T-cell (primary cell): Measurements from ENCODE around the gene EFNB1. TPM values are rescaled to one million over a fixed set of nuclear protein-coding genes. Genes with fewer than 3 reads are reported as not detected.

Source experiments
- ATAC-seq, 4 experiments: fragments of 200-7000 bp in 3 of 4; fragments of 150-1000 bp in 1 of 4; cut with Tn5 transposase; replicated peaks in 1 of 4; 1 replicate in 3 of 4; 2 replicates in 1 of 4; pipeline ENCODE4 v1.10.0; 2021; ENCODE audit warnings: moderate library complexity in 3 of 4, mild to moderate bottlenecking in 2 of 4, moderate number of reproducible peaks in 1 of 4
- CTCF ChIA-PET, 2 donors: fragments of 300-600 bp; sonication (Branson Sonifier 250); formaldehyde crosslinking; loops; one replicate each; lab custom pipeline; 2022; ENCODE audit warnings: antibody characterized with exemption in 2 of 2; lab: Charles Lee
- POLR2A ChIA-PET, 2 donors: fragments of 300-600 bp; sonication (Branson Sonifier 250); formaldehyde crosslinking; loops; one replicate each; lab custom pipeline; 2022; ENCODE audit warnings: antibody characterized with exemption in 2 of 2; lab: Charles Lee
- DNase-seq, 35 experiments: peaks; one replicate each; pipeline versions ENCODE4 v3.0.0 to v3.0.0-alpha.2; 2013 to 2023
- H3K27ac ChIP-seq: one replicate; pipeline ENCODE4 v1.5.1; 2013; ENCODE audit warnings: low read length
- H3K27me3 ChIP-seq, 2 experiments: replicated peaks in 1 of 2; 1 replicate in 1 of 2; 2 replicates in 1 of 2; pipeline versions ENCODE4 v1.6.1 to v1.7.0; 2013; ENCODE audit warnings: low read length in 1 of 2, mixed read lengths in 1 of 2; ENCODE audit not compliant: control insufficient read depth in 2 of 2, insufficient read depth in 2 of 2; ENCODE audit errors: extremely low read depth in 1 of 2
- H3K36me3 ChIP-seq, 2 donors: 1 replicate in 1 of 2; 2 replicates in 1 of 2; pipeline versions ENCODE4 v1.6.1 to v1.7.0; 2013; ENCODE audit warnings: low read length in 1 of 2; ENCODE audit not compliant: control insufficient read depth in 2 of 2, insufficient read depth in 1 of 2; ENCODE audit errors: extremely low read depth in 1 of 2
- H3K4me1 ChIP-seq, 2 experiments: 1 replicate in 1 of 2; 2 replicates in 1 of 2; pipeline versions ENCODE4 v1.6.1 to v1.7.0; 2013; ENCODE audit warnings: low read length in 2 of 2, mixed read lengths in 1 of 2; ENCODE audit not compliant: insufficient read depth in 2 of 2, control insufficient read depth in 1 of 2; ENCODE audit errors: extremely low read depth in 1 of 2
- H3K4me3 ChIP-seq, 2 donors: 1 replicate in 1 of 2; 2 replicates in 1 of 2; pipeline versions ENCODE4 v1.5.1 to v1.7.0; 2013; ENCODE audit warnings: mild to moderate bottlenecking in 2 of 2, low read length in 1 of 2, moderate library complexity in 1 of 2; ENCODE audit not compliant: control insufficient read depth in 1 of 2; ENCODE audit errors: extremely low read depth in 1 of 2
- H3K9me3 ChIP-seq: 2 replicates; pipeline ENCODE4 v1.7.0; 2013
- H3K27ac Mint-ChIP-seq, 2 donors: one replicate each; pipeline ENCODE4 v1.8.0; 2020 to 2021; ENCODE audit warnings: mild to moderate bottlenecking in 2 of 2, mixed read lengths in 2 of 2
- H3K27me3 Mint-ChIP-seq, 2 donors: one replicate each; pipeline ENCODE4 v1.8.0; 2021 to 2022; ENCODE audit warnings: mixed read lengths in 2 of 2
- H3K36me3 Mint-ChIP-seq: one replicate; pipeline ENCODE4 v1.8.0; 2021; ENCODE audit warnings: mixed read lengths
- H3K4me1 Mint-ChIP-seq, 3 donors: one replicate each; pipeline ENCODE4 v1.8.0; 2020 to 2022; ENCODE audit warnings: mixed read lengths in 3 of 3, mild to moderate bottlenecking in 1 of 3
- H3K4me3 Mint-ChIP-seq, 3 donors: one replicate each; pipeline ENCODE4 v1.8.0; 2020 to 2022; ENCODE audit warnings: mild to moderate bottlenecking in 3 of 3, mixed read lengths in 3 of 3, moderate library complexity in 3 of 3
- H3K9me3 Mint-ChIP-seq, 3 donors: one replicate each; pipeline ENCODE4 v1.8.0; 2020 to 2022; ENCODE audit warnings: mixed read lengths in 3 of 3
- WGBS: methylation state at CpG from one replicate; pipeline ENCODE4 v1.1.5; 2013; ENCODE audit warnings: missing lambda C conversion rate; ENCODE audit not compliant: insufficient coverage; 5-methylcytosine and 5-hydroxymethylcytosine counted together
- total RNA-seq, 35 experiments: library from RNA in 6 of 35; stranded (reverse) in 6 of 35; fragments of 120-200 nt in 1 of 35; gene quantifications; one replicate each; pipeline versions ENCODE4 v1.2.1 to v1.2.4 and lab custom pipeline; 2013 to 2026

Gene EFNB1
- total RNA-seq, 5 donors from 2014 or later (not counting 1 experiment from before 2014, with no cell fraction given) = 3.9 to 7.8 (median 7.4) TPM

DNA sequence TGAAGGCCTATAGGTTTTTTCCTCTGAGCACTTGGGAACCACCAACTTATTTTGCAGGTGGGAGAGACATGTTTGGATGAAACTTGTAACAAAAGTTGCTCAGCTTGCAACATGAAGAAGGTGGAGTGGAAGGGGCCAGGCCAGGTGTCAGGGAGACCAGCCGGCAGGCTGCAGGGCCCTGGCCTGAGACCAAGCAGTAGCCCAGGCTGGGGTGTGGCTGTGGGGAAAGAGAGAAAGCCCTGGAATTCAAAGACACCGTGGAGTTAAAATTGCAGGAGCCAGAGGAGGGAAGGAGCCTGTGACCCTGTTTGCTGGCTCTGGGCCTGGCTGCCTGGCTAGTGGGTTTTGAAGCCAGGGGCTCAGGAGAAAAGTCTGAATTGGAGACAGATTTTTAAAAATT lies 43.4 kb downstream of the EFNB1 start:
- H3K27ac ChIP-seq = no peak overlapping the region
- ChIA-PET CTCF (no interaction called here), POLR2A (no interaction called here)
- H3K9me3 Mint-ChIP-seq = no peaks in the 10 kb centered on the region
- no peaks in the 10 kb centered on the region for H3K36me3 ChIP-seq
- no peaks in the 10 kb centered on the region for H3K36me3 Mint-ChIP-seq
- ATAC-seq (no peak), DNase-seq (no peak)
- H3K27ac Mint-ChIP-seq = no peak overlapping the region
- peaks cover 10 to 14% (median 12%) of the 10 kb centered on the region in 3 donors for H3K4me1 Mint-ChIP-seq
- H3K27me3 Mint-ChIP-seq = peaks cover 0 to 25% of the 10 kb centered on the region in 2 donors
- no peaks in the 10 kb centered on the region for H3K27me3 ChIP-seq
- H3K9me3 ChIP-seq = no peaks in the 10 kb centered on the region
- peaks cover 0 to 10% of the 10 kb centered on the region in 2 experiments for H3K4me1 ChIP-seq
- WGBS = 100% methylated on average over 1 of the region's 2 CpGs
- no peak overlapping the region for H3K4me3 Mint-ChIP-seq
- no peak overlapping the region for H3K4me3 ChIP-seq

DNA sequence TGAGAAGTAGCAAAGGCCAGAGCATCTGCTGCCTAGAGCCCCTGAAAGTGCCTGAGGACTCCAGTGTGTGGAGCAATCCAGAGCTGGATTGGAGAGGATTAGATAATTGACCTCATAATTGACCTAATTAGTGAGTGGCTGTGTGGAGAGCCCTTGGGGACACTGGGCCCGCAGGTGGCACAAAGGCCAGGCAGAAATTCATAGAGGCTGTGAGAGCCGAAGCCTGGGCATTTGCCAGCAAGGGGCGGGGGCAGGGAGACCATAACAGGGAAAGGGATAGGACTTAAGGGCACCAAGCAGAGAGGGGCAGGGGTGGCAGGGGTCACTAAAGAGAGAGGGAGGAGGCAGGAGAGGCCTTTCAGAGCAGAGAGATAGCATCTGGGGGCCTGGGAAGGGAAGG lies 45.3 kb downstream of the EFNB1 start:
- CTCF ChIA-PET = no interaction called here
- no peaks in the 10 kb centered on the region for H3K27me3 ChIP-seq
- Mint-ChIP-seq H3K27me3 (peaks cover 0 to 25% of the 10 kb centered on the region in 2 donors), H3K36me3 (no peaks in the 10 kb centered on the region), H3K4me3 (no peak overlapping the region), H3K27ac (no peak overlapping the region), H3K4me1 (peaks cover 2 to 7% (median 4%) of the 10 kb centered on the region in 3 donors), H3K9me3 (no peaks in the 10 kb centered on the region)
- H3K4me1 ChIP-seq = no peaks in the 10 kb centered on the region
- 79% methylated on average over 2 of the region's 3 CpGs for WGBS
- no peak for ATAC-seq
- no peak overlapping the region for H3K27ac ChIP-seq
- no peak overlapping the region for H3K4me3 ChIP-seq
- DNase-seq = no peak
- H3K9me3 ChIP-seq = no peaks in the 10 kb centered on the region
- POLR2A ChIA-PET = no interaction called here
- no peaks in the 10 kb centered on the region for H3K36me3 ChIP-seq

DNA sequence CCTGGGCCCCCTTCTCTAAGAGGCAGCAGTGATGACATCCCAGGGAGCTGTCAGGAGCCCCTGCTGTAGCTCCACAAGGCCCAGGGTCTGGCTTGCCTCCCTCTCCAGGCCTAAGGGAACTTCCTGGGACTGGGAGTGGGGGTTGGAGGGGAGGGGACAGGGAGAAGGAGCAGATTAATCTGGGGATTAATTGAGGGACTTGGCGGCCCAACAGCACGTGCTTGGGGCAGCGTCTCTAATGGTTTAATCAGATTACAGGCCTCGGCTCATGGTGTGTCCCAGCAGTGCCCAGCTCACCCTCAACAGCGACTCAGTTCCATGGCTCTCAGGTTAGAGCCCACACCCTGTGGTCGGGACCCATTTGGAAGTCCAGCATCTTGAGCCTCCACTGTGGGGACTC lies 47.9 kb downstream of the EFNB1 start:
- no peak for ATAC-seq
- ChIA-PET POLR2A (no interaction called here), CTCF (no interaction called here)
- Mint-ChIP-seq H3K4me3 (no peak overlapping the region), H3K9me3 (no peaks in the 10 kb centered on the region), H3K4me1 (no peaks in the 10 kb centered on the region), H3K27me3 (peaks cover 0 to 21% of the 10 kb centered on the region in 2 donors), H3K36me3 (no peaks in the 10 kb centered on the region), H3K27ac (no peak overlapping the region)
- no peak overlapping the region for H3K4me3 ChIP-seq
- no peak for DNase-seq
- no peaks in the 10 kb centered on the region for H3K9me3 ChIP-seq
- H3K27ac ChIP-seq = no peak overlapping the region
- WGBS = 81% methylated on average over 2 of the region's 6 CpGs
- no peaks in the 10 kb centered on the region for H3K36me3 ChIP-seq
- H3K27me3 ChIP-seq = no peaks in the 10 kb centered on the region
- no peaks in the 10 kb centered on the region for H3K4me1 ChIP-seq

DNA sequence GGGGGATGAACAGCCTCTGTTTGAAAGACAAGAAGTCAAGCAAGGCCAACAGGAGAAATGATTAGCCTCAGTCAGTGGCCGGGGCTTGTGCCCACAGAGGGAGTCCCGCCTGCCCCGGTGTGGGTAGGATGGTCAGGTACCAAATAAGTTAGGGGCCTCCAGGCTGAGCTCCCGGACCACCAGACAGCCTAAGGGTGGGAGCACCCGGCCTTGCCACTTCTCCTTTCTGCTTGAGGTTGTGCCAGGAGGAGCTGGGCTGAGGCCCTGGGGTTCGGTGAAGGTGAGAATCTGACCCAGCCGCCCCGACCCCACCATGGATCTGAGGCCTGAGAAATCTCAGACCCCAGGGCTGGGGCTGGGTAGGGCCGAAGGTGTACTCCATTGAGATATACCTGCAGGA lies 48.8 kb downstream of the EFNB1 start:
- no peaks in the 10 kb centered on the region for H3K36me3 ChIP-seq
- no peaks in the 10 kb centered on the region for H3K4me1 Mint-ChIP-seq
- H3K4me3 Mint-ChIP-seq = no peak overlapping the region
- ChIA-PET CTCF (no interaction called here), POLR2A (no interaction called here)
- no peak overlapping the region for H3K4me3 ChIP-seq
- H3K36me3 Mint-ChIP-seq = no peaks in the 10 kb centered on the region
- H3K9me3 ChIP-seq = no peaks in the 10 kb centered on the region
- no peaks in the 10 kb centered on the region for H3K9me3 Mint-ChIP-seq
- 56% methylated on average over 6 of the region's 9 CpGs for WGBS
- no peaks in the 10 kb centered on the region for H3K27me3 ChIP-seq
- H3K27me3 Mint-ChIP-seq = peaks cover 0 to 16% of the 10 kb centered on the region in 2 donors
- H3K27ac ChIP-seq = no peak overlapping the region
- ATAC-seq = no peak
- DNase-seq = no peak
- no peak overlapping the region for H3K27ac Mint-ChIP-seq
- no peaks in the 10 kb centered on the region for H3K4me1 ChIP-seq

DNA sequence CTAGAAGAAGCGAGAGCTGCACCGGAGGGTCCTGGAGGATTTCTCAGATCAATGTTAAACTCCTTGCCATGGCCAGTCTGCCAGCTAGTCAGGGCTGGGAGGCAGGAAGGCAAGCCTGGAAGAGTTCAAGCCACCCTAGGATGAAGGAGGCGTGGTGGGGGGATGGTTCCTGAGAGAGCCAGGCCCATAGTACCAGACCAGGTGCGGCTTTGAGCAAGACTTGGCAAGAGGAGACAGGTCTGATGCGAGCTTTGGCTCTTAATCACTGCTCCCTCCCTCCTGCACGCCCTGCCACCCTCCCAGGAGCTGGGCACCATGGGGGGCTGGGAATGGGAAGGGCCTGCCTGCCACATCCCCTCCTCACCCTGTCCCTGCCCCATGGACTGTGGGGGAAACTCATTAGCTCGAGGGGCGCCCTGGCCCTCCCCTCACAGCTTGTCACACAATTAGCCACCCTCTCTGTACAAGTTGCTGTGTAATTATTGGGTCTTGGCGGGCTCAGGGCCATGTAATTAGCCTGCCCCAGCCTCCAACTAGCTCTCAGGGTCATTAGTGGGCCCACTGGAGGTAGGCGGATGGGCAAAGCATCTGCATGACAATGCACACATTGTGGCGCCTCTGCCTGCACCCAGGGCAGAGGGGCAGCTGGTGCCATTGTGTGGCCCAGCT lies 50.3 kb downstream of the EFNB1 start:
- DNase-seq (no peak), ATAC-seq (no peak)
- no peaks in the 10 kb centered on the region for H3K27me3 ChIP-seq
- Mint-ChIP-seq H3K9me3 (no peaks in the 10 kb centered on the region), H3K4me1 (no peaks in the 10 kb centered on the region), H3K4me3 (no peak overlapping the region), H3K36me3 (no peaks in the 10 kb centered on the region), H3K27me3 (peaks cover 1 to 8% of the 10 kb centered on the region in 2 donors), H3K27ac (no peak overlapping the region)
- H3K4me1 ChIP-seq = no peaks in the 10 kb centered on the region
- 87% methylated on average over 4 of the region's 11 CpGs for WGBS
- ChIA-PET CTCF (no interaction called here), POLR2A (no interaction called here)
- no peak overlapping the region for H3K27ac ChIP-seq
- no peaks in the 10 kb centered on the region for H3K36me3 ChIP-seq
- H3K4me3 ChIP-seq = no peak overlapping the region
- no peaks in the 10 kb centered on the region for H3K9me3 ChIP-seq

DNA sequence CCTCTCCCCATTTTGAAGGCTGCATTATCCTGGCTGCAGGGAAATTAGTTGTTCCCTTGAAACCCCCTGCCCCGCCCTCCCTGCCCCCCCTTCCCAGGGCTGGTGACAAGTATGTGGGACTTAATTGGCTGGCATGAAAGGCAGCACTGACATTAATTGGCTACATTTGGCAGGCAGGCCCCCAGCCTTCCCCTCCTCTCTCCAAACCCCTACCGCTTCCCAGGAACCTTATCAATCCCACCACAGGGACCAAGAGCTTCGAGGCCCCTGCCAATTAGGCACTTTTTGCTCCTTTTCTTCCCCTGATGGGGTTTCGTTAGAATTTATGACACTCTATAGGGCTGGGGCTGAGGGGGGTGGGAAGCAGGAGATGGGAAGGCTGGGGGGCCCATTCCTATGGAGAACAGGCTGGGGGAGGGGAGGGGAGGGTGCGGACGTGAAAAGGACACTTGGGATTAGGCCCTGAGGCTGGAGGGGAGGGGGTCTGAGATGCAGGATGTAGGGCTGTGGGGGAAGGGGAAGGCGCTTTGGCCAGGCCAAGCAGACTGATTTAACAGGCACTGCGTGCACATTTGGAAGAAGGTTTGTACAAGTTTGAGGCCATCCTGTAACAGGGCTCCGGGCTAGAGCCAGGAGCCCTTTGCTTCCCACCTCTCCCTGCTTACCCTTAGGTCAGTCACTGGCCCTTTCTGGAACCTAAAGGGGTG lies 52.2 kb downstream of the EFNB1 start:
- Histone ChIP-seq H3K27me3 (no peaks in the 10 kb centered on the region), H3K36me3 (no peaks in the 10 kb centered on the region), H3K4me3 (no peak overlapping the region), H3K27ac (no peak overlapping the region), H3K9me3 (no peaks in the 10 kb centered on the region), H3K4me1 (no peaks in the 10 kb centered on the region)
- no peak overlapping the region for H3K4me3 Mint-ChIP-seq
- no peaks in the 10 kb centered on the region for H3K36me3 Mint-ChIP-seq
- no peaks in the 10 kb centered on the region for H3K4me1 Mint-ChIP-seq
- H3K27me3 Mint-ChIP-seq = peaks cover 0 to 1% of the 10 kb centered on the region in 2 donors
- ATAC-seq = no peak
- WGBS = 93% methylated on average over 2 of the region's 9 CpGs
- CTCF ChIA-PET = interaction anchor here in 1 of 2 donors (0.6 kb wide), 1 partner anchor 13 kb away, joined by 5 read pairs; no protein-coding TSS in a partner anchor
- DNase-seq = no peak
- POLR2A ChIA-PET = no interaction called here
- H3K27ac Mint-ChIP-seq = no peak overlapping the region
- H3K9me3 Mint-ChIP-seq = no peaks in the 10 kb centered on the region
